GM19025 (cell line): ENCODE results near the gene SHE.
"Not testable (repeated sequence)": the region's sequence is repeated elsewhere in the genome, so short reads cannot be mapped to it uniquely, and the experiment has no call there.

Experiments
- ATAC-seq: cut with Tn5 transposase; IDR thresholded peaks from one replicate; pipeline ENCODE4 v1.9.1; 2021; ENCODE audit warnings: mild to moderate bottlenecking, low read depth, moderate library complexity; ENCODE audit not compliant: unreplicated experiment

Gene SHE

GRCh38 chr1:154517661-154518060 is 15.4 kb upstream of the SHE start:
- no peak for ATAC-seq

DNA sequence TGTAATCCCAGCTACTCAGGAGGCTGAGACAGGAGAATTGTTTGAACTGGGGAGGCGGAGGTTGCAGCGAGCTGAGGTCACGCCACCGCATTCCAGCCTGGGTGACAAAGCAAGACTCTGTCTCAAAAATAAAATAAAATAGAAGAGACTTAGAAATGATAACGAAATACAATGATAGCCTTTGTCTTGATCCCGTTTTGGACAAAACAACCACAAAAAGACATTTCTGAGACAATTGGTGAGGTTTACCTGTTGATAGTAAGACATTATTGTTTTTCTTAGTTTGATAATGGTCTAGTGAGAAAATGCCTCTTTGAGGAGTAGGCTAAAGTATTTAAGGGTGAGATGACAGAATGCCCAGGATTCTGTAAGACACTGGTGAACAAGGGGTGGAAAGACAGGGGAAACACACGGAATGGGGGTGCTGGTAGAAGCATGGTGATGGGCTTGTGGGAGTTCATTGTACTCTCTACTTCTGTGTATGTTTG is 11.9 kb upstream of the SHE start:
- no peak for ATAC-seq

- no peak for ATAC-seq
These were observed 10.5 kb upstream of the SHE start for GRCh38 chr1:154512760-154513159.

- ATAC-seq: no peak
These were observed 1.7 kb upstream of the SHE start for GRCh38 chr1:154503898-154504297.

DNA sequence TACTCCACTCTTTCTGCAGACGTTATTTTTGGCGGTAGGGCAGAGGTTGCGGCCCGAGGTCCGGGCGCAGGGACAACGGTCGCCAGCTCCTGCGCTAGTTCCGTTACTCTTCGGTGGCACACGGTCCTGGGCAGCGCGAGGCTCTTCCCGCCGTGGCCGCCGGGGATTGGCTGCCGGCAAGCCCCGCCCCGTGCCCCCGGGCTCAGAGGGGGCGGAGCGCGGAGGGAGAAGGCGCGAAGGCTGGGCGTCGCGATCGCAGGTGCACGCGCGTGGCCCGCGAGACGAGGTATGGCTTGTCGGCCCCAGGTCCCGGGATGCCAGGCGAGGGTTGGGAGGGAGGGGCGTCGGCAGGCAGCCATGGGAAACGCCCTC is 518 bp upstream of the SHE start:
- no peak for ATAC-seq

- no peak for ATAC-seq
These were observed 668 bp downstream of the SHE start for GRCh38 chr1:154501423-154502065.

DNA sequence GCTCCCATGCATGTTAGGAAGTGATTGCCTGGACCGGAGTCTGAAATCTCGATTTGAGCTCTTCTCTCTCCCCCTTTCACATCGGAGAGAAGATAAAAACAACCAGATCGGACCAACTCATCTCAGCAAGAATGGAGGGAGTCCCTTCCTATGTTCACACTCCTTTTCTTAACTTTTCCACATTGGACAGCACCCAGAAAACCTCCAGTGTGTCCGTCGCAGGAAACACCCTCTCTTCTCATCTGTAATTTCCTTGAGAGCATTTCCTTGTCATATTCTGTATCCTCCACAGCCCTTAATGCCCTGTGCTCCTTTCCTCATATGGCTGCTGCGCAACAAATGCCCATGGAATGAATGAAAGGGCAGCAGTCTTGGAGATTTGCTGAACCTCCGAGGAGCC is 1.7 kb downstream of the SHE start:
- no peak for ATAC-seq

DNA sequence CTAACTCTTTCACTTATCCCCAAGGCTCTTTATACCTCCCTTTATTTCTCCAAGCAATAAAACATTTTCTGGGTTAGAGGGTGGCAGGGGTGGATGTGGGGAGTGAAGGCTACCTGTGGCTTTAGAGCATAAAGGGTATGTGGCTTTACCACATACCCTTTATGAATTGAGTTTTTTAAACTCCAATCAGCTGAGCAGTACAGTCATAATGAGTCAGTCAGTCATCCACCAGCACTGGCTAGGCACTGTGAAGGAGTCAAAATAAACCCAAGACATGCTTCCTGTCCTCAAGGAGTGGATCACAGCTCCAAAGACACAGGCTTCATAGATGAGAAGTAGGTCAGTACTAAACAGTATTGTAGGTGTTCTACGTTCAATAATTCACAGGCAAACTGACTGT is 2.8 kb downstream of the SHE start:
- no peak for ATAC-seq

- no peak for ATAC-seq
These were observed 5.0 kb downstream of the SHE start for GRCh38 chr1:154497026-154497806.

GRCh38 chr1:154496383-154496782 is 5.8 kb downstream of the SHE start:
- ATAC-seq: no peak

DNA sequence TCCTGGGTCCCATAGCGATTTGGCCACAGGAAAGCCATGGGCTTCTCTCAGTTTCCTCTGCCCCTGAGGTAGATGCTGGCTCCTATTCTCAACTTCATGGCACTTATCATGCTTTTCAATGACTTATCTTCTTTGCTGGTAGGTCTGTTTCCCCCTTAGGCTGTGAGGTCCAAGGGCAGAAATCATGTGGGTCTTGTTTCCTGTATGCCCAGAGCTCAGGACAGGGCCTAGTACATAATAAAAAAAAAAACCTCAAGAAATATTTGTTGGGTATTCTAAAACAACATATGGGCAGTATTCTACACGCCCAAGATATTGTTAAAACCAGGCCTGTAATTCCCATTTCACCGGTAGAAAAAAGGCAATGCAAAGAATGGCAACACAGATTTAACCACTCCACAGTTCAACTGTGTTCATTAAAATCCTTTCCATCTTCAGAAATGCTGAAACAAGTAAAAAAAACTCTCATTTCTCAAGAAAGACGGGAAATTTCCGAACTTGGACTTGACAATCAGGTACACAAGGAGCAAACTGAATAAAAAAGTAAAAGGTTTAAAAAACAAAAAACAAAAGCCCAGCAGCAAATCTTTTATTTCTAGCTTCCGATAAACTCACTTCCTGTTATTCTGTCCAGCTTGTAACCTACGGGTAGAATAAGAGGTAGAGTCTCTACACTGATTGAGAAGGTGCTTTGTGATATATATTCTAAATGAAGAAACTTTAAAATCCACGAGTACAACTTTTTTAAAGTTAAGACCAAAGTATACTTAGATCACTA is 6.5 kb downstream of the SHE start:
- ATAC-seq: no peak

GRCh38 chr1:154493276-154493675 is 8.9 kb downstream of the SHE start:
- no peak for ATAC-seq

DNA sequence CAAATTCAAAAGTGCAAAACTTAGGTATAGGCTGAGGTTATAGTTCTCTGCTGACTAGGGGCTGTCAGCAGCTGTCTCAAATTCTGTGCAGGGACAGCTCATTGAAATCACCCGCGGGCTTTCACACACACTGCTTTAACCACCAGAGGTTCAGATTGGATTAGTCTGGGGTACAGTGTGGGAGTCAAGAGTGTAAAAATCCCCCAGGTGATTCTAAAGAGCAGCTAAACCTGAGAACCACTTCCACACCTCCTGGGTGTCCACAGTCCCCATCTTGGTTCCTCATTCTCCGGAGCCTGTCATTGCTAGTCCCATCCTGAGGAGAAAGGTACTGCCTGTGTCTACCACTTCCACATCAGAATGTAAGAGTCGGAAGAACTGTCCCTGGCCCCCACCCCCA is 10.1 kb downstream of the SHE start:
- no peak for ATAC-seq

GRCh38 chr1:154490317-154490716 is 11.9 kb downstream of the SHE start:
- ATAC-seq: no peak

GRCh38 chr1:154489695-154490274 is 12.4 kb downstream of the SHE start:
- ATAC-seq: no peak

DNA sequence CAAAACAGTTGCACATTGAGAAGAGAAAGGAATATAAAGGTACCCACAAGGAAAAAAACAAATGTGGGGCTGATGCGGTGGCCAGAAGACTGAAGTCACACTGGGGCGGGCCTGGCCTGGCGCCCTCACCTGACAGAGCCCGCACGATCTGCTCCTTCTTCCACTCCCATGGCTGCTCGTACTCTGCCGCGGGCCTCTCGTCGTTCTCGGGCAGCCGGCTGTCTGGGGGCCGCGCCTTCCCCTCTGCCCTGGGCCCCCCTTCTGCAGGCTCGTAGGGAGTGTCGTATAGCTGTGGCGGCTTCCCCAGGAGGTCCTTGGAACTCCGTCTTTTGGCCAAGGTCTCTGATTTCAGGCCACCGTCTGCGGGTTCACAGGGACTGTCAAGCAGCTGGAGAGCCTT is 13.3 kb downstream of the SHE start:
- no peak for ATAC-seq

GRCh38 chr1:154486756-154487155 is 15.5 kb downstream of the SHE start:
- not testable (repeated sequence) for ATAC-seq

GRCh38 chr1:154485910-154486496 is 16.2 kb downstream of the SHE start:
- ATAC-seq: no peak

DNA sequence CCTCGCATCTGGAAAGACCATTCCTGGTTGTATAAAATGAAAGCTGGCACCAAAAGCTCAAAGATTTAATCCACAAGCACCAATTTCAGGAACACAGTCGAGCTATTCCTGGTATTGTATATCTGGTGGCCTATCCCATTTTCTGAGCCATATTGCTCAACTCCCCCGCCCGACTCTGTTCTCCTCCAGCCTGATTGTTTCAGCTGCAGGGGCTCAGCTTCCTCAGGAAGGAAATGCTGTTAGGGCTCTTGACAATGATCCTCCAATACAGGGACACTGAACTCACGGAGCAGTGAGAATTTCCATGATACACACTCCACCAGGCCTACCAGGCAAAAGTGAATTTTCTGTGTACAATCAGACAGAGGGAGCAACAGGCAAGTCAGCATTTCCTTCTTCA is 17.1 kb downstream of the SHE start:
- ATAC-seq: no peak

DNA sequence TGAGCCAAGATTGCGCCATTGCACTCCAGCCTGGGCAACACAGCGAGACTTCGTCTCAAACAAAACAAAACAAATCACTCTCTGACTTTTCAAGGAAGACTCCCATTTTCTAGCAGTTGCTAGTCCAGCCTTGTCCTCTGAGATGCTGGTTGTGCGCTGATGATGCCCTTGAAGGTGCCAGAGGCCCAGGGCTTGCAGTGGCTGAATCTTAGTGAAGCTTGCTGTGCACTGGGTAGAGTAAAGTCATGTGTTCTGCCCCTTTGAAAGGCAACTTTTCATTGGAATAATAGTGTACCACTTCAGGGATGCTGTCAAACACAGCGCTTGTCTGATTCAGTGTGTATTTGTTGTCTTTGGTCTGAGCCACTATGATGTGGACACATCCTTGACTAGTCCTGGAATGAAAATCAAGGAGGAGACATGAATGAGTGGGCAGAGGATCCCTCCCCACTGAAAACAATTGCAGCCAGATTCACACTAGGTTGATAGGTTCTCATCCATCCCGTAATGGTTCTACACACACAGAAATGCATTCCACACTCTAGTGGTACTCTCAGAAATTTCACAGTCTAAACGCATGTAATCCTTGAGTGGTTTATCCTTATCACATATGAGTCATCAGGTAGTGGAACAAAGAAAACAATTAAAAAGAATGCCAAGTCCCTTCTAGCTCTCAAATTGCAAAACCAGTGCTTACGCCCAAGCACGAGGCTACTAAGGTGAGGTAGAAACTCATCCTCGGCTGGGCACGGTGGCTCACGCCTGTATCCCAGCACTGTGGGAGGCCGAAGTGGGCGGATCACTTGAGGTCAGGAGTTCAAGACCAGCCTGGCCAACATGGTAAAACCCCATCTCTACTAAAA is 18.0 kb downstream of the SHE start:
- no peak for ATAC-seq
